ENCODE measurements around the gene MST1R. TPM values are rescaled to one million over a fixed set of nuclear protein-coding genes. Genes with fewer than 3 reads are reported as not detected.

The MST1R gene
- total RNA-seq, 1 experiment from 2014 or later = 0.36 TPM

- DNase-seq (ENCODE audit: low read depth) = no peak
These were observed 63.3 kb downstream of the MST1R start for GRCh38 chr3:49840388-49840787.

DNA sequence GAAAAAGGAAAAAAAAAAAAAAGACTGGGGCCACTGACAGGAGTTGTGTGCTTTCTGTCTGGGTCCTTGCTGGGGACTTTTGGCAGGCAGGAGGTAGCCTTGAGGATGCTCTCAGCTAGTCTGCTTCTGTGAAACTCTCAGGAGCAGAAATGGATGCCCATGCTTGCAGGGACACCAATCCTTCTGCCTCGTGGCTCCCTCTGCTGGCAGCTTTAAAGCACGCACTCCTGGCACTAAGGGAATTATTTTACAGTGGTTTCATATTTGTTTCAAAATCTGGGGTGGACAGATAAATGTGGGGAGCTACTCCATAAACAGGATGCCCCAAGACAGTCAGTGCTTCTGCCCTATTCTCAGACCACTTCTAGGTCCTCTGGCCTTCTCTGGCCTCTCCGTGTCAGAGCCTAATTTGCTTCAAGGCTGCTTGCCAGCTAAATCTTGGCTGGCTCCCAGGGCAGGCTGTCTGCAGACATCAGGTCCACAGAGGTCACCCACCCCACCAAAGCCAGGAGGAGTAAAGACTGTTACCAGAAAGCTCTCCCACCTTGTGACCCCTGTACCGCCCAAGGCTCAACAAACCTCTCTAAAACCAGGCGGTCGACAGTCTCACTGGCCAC is 64.4 kb downstream of the MST1R start:
- peak; percentile 69 for DNase-seq (ENCODE audit: low read depth)

Other genes starting within 250 kb of the MST1R start
- gene APEH, start 229.5 kb downstream of the MST1R start, total RNA-seq (2014; rRNA removed; shearing (Covaris generic)) = 103 and 108 TPM in 2 replicates
- 0.88 and 3.4 TPM in 2 replicates for gene MST1, start 214.4 kb downstream of the MST1R start, total RNA-seq (2014; rRNA removed; shearing (Covaris generic))
- gene RNF123, start 214.3 kb downstream of the MST1R start, total RNA-seq (2014; rRNA removed; shearing (Covaris generic)) = 11.0 and 17.4 TPM in 2 replicates
- gene AMIGO3, start 184.2 kb downstream of the MST1R start, total RNA-seq (2014; rRNA removed; shearing (Covaris generic)) = 1.1 and 4.3 TPM in 2 replicates
- gene GMPPB, start 179.9 kb downstream of the MST1R start, total RNA-seq (2014; rRNA removed; shearing (Covaris generic)) = 28.5 and 49.1 TPM in 2 replicates
- gene IP6K1, start 117.3 kb downstream of the MST1R start, total RNA-seq (2014; rRNA removed; shearing (Covaris generic)) = 26.4 and 32.5 TPM in 2 replicates
- gene CDHR4, start 104.0 kb downstream of the MST1R start, total RNA-seq (2014; rRNA removed; shearing (Covaris generic)) = not detected in 2 replicates
- 4.1 and 6.6 TPM in 2 replicates for gene INKA1, start 100.6 kb downstream of the MST1R start, total RNA-seq (2014; rRNA removed; shearing (Covaris generic))
- 22.3 and 27.2 TPM in 2 replicates for gene UBA7, start 89.9 kb downstream of the MST1R start, total RNA-seq (2014; rRNA removed; shearing (Covaris generic))
- 13.5 and 15.0 TPM in 2 replicates for gene TRAIP, start 47.3 kb downstream of the MST1R start, total RNA-seq (2014; rRNA removed; shearing (Covaris generic))
- not detected in 2 replicates for gene CAMKV, start 34.0 kb downstream of the MST1R start, total RNA-seq (2014; rRNA removed; shearing (Covaris generic))
- 12.6 and 16.3 TPM in 2 replicates for gene MON1A, start 25.9 kb upstream of the MST1R start, total RNA-seq (2014; rRNA removed; shearing (Covaris generic))
- 38.0 and 38.9 TPM in 2 replicates for gene RBM6, start 36.3 kb upstream of the MST1R start, total RNA-seq (2014; rRNA removed; shearing (Covaris generic))
- gene RBM5, start 185.0 kb upstream of the MST1R start, total RNA-seq (2014; rRNA removed; shearing (Covaris generic)) = 81.7 and 108 TPM in 2 replicates

Measured in RPMI7951 (cell line).